NCI-H2081 (cell line): ENCODE data around the gene GULP1.
"Not testable (repeated sequence)": the region's sequence is repeated elsewhere in the genome, so short reads cannot be mapped to it uniquely, and the experiment has no call there.

ENCODE experiments used
- DNase-seq, 2 experiments: peaks; one replicate each; lab custom pipeline; 2025; lab: John Stamatoyannopoulos, UW

Gene GULP1

GRCh38 chr2:188527141-188527540 lies 235.5 kb downstream of the GULP1 start:
- no peak for DNase-seq

GRCh38 chr2:188527581-188527993 lies 235.9 kb downstream of the GULP1 start:
- DNase-seq, result no peak

GRCh38 chr2:188529710-188530109 lies 238.0 kb downstream of the GULP1 start:
- DNase-seq, result no peak

DNA sequence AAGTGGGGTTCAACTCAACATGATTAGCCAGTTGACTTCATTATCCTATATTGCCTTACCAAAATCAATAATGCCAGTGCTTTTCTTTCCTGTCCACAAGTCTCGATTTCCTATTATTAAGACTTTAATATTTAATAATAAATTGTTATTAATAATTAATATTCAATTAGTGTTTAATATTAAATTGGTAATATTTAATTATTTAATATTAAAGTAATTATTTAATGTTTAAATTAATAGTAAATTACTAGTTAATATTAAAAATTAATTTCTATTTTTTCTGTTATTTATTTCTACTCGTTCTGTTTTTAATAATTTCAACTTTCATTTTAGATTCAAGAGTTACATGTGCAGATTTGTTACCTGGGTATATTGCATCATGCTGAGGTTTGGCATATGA lies 243.2 kb downstream of the GULP1 start:
- no peak for DNase-seq

DNA sequence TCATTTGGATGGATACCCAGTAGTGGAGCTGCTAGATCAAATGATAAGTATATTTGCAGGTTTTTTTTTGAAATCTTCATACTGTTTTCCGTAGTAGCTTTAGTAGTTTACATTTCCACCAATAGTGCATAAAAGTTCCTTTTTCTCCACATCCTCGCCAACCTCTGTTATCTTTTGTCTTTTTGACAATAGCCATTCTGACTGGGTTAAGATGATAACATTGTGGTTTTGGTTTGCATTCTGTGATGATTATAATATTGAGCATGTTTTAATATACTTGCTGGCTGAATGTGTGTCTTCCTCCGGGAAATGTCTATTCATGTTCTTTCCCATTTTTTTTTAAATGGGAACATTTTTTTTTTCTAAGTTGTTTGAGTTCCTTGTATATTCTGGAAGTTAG lies 260.0 kb downstream of the GULP1 start:
- no peak for DNase-seq

GRCh38 chr2:188557081-188557480 lies 265.4 kb downstream of the GULP1 start:
- DNase-seq, result no peak

- not testable (repeated sequence) for DNase-seq
These were observed 267.8 kb downstream of the GULP1 start for GRCh38 chr2:188559455-188559854.

- DNase-seq, result no peak
These were observed 269.9 kb downstream of the GULP1 start for GRCh38 chr2:188561473-188561979.

DNA sequence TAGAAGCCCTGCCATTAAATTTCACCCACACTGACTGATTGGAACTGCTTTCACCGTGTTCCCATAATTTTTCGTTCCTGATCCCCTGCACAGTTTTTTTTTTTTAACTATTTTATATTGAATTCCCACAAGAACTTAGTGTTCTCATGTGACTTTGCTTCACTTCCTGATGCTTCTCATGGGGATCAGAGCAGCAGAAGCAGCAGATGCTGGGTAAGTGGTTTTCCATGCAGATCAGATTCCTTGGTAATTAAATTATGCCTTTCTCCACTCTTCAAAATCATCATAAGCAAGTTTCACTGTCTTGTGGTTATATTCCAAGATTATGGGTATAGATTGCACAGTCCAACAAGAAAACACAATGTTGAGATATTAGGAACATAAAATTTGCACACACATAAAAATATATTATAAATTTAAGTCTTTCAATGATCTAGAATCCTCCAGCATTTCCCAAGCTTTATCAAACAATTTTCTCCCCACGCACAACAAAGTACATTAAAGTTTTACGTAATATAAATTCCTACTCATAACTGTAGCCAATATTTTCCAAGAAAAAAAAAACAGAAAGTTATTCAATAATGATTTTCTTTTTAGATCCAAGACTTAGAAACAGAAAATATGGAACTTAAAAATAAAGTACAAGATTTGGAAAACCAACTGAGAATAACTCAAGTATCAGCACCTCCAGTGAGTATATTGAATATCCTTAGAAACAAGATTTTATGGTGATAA lies 277.9 kb downstream of the GULP1 start:
- DNase-seq, result no peak

DNA sequence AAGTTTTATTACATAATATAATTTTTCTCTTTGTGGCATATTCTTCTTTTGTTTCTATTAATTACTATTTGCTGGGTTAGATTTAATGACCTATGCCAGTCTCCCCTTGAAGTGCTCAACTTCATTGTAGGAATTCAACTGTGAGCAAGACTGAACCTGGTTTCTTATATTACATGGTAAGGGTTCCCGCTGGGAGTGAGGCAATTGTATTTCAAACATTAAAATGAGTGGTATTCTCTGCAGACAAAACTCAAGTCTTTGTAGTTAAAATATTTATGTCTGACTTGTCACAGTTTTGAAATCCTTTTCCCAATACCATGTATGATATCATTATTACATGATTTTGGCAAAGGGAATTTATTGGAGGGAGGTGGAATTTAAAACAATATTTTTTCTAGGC lies 278.7 kb downstream of the GULP1 start:
- no peak for DNase-seq

GRCh38 chr2:188571543-188572303 lies 280.0 kb downstream of the GULP1 start:
- DNase-seq, result no peak

GRCh38 chr2:188572592-188572991 lies 280.9 kb downstream of the GULP1 start:
- no peak for DNase-seq

- peak in 1 of 2 experiments; percentile 28 for DNase-seq
These were observed 281.8 kb downstream of the GULP1 start for GRCh38 chr2:188573453-188573852.

- DNase-seq, result no peak
These were observed 284.3 kb downstream of the GULP1 start for GRCh38 chr2:188576006-188576405.

DNA sequence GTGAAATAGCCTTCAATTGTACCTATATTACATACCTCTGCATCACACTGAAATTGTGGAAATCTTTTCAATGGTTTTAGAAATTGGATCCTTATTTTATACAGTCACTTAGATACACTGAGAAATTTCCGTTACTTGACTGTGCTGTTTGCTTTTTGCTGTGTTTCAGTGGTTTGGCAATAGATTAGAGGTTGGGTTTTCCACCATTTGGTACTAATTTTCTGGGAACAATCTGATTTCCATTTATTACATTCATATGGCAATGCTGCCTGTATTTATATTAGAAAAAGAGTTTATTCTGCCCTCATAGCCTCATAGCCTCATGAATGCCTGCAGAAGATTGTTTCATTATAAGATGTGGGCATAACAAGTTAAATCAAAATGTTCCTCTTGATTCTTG lies 285.0 kb downstream of the GULP1 start:
- DNase-seq, result no peak

DNA sequence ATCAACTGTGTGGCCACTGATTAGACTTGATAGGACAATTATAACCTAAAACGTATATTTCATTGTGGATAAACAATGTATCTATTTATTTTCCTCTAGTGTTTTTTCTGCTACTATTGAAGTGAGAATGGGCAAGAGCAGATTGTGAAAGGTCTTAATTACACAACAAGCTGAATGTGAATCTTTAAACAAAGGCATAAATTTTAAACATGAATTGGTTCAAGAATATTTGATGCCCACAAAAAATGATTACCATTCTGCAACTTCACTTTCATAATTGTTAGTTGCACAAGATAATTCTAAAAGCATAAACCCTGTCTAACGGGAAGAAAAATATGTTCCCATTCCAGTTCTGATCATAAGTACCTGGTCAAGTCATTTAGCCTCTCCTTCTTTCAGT lies 285.6 kb downstream of the GULP1 start:
- no peak for DNase-seq

GRCh38 chr2:188580738-188581137 lies 289.1 kb downstream of the GULP1 start:
- no peak for DNase-seq

DNA sequence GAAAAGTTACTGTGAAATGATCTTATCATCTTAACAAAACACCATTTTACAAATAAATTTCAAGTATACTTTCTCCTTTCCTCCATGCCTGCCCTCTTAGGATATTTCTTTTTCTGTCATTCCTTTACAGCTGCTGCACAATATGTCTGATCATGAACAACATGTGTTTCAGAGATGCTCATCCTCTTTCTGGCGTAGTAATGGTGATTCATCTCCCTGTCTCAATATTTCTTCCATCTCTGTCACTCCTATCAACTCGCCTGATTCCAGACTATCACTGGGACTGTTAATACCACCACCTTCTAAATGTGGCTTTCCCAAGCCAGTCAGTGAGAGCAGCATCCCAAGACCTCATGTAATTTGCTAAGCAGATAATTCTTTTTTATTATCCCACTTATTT lies 290.5 kb downstream of the GULP1 start:
- no peak for DNase-seq

DNA sequence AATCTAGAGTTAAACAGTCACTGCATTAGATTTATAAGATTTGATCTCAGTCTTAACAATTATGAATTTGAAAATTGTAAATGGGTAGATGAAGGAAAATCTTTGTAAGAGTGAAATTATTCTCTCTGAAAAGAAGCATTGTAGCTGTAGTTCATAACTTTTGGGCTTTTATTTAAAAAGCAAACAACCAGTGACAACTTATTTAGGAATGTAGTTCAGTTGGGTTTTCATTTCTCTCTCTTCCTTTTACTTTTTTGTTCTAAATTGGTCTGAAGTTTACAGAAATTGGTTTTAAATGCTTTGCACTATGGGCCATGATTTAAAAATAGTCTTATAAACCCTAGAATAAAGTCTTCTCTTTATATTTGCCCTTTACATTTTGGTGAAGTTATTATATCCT lies 296.6 kb downstream of the GULP1 start:
- DNase-seq, result no peak

DNA sequence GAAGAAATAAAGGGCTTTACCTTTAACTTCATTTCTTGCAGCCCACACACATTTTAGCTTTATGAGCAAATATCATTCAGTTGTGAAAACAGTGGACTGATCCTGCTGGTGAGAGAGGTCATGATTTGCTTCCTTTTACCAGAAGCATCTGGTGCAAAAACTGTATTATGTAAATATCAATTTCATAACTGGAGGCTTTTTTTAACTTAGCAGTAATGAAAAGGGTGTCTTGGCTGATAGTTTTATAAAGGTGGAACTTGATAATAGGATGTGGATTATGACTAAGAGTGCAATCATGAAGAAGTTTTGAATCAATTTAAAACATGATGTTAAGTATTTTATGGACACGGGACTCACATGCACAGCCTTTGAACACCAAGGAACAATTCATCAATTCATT lies 304.4 kb downstream of the GULP1 start:
- no peak for DNase-seq

GRCh38 chr2:188598551-188598950 lies 306.9 kb downstream of the GULP1 start:
- DNase-seq, result no peak

DNA sequence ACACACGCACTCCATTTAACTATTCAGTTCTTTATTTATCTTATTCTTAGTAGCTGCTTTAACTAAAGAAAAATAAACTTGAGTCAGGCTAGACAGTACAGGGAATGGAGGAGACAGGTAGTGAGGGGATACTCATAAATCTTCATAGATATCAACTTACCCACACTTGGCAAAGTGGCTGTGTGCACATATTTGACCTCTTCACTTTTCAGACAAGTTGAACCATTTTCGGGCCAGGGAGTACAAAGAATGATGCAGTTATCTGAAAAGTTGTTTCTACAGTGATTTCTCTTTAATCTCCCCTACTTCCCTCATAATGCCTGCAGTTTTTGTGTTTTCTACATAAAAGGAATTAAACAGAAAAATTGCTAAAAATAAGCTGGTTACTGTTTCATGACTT lies 307.5 kb downstream of the GULP1 start:
- DNase-seq, result no peak

- DNase-seq, result no peak
These were observed 309.0 kb downstream of the GULP1 start for GRCh38 chr2:188600536-188601210.
